ENCODE results near the gene SERP2.

The SERP2 gene

GRCh38 chr13:44389060-44389666 is 15.5 kb downstream of the SERP2 start:
- DNase-seq = no peak

GRCh38 chr13:44389876-44390275 is 16.3 kb downstream of the SERP2 start:
- DNase-seq = no peak

- DNase-seq = no peak
Measured at GRCh38 chr13:44393391-44393790, 19.8 kb downstream of the SERP2 start.

GRCh38 chr13:44394658-44395057 is 21.0 kb downstream of the SERP2 start:
- no peak for DNase-seq

- DNase-seq = no peak
Measured at GRCh38 chr13:44395976-44396694, 22.5 kb downstream of the SERP2 start.

- no peak for DNase-seq
Measured at GRCh38 chr13:44396701-44397580, 23.3 kb downstream of the SERP2 start.

- no peak for DNase-seq
Measured at GRCh38 chr13:44397766-44398223, 24.2 kb downstream of the SERP2 start.

- no peak for DNase-seq
Measured at GRCh38 chr13:44398606-44399005, 25.0 kb downstream of the SERP2 start.

GRCh38 chr13:44399074-44399473 is 25.4 kb downstream of the SERP2 start:
- DNase-seq = no peak

GRCh38 chr13:44400736-44401135 is 27.1 kb downstream of the SERP2 start:
- DNase-seq = no peak

GRCh38 chr13:44401577-44401976 is 28.0 kb downstream of the SERP2 start:
- no peak for DNase-seq

GRCh38 chr13:44402899-44403445 is 29.3 kb downstream of the SERP2 start:
- DNase-seq = no peak

GRCh38 chr13:44403461-44404056 is 29.9 kb downstream of the SERP2 start:
- no peak for DNase-seq

GRCh38 chr13:44404261-44405132 is 30.9 kb downstream of the SERP2 start:
- DNase-seq = no peak

GRCh38 chr13:44406617-44407016 is 33.0 kb downstream of the SERP2 start:
- DNase-seq = no peak

- DNase-seq = no peak
Measured at GRCh38 chr13:44407379-44407778, 33.8 kb downstream of the SERP2 start.

GRCh38 chr13:44407891-44408290 is 34.3 kb downstream of the SERP2 start:
- DNase-seq = no peak

- DNase-seq = no peak
Measured at GRCh38 chr13:44409595-44409994, 36.0 kb downstream of the SERP2 start.

GRCh38 chr13:44410328-44410859 is 36.8 kb downstream of the SERP2 start:
- no peak for DNase-seq

GRCh38 chr13:44411841-44412240 is 38.2 kb downstream of the SERP2 start:
- DNase-seq = no peak

GRCh38 chr13:44412346-44412935 is 38.8 kb downstream of the SERP2 start:
- DNase-seq = no peak

Data from KG1 (cell line).